HEK293 (cell line): ENCODE results near the gene MMP21.

Experiments used
- HIC1 ChIP-seq: fragments of 450-650 bp; formaldehyde crosslinking; IDR thresholded peaks from 2 replicates; pipeline ENCODE4 v1.5.1; 2016; ENCODE audit warnings: missing biosample characterization, missing genetic modification characterization
- MEIS1 ChIP-seq: sonication (generic); formaldehyde crosslinking; IDR thresholded peaks from 2 replicates; pipeline ENCODE4 v1.8.1; 2022; ENCODE audit warnings: missing genetic modification reagents, mild to moderate bottlenecking, borderline replicate concordance
- ZNF2 ChIP-seq: fragments of 450-650 bp; formaldehyde crosslinking; IDR thresholded peaks from 2 replicates; pipeline ENCODE4 v1.5.1; 2016; ENCODE audit warnings: missing biosample characterization, missing genetic modification characterization
- ZSCAN16 ChIP-seq: fragments of 450-650 bp; formaldehyde crosslinking; IDR thresholded peaks from 2 replicates; pipeline ENCODE4 v1.5.1; 2016; ENCODE audit warnings: missing biosample characterization, missing genetic modification characterization
- TF ChIP-seq, protein P1 (sequence below): fragments of 450-650 bp; formaldehyde crosslinking; IDR thresholded peaks from 2 replicates; pipeline ENCODE4 v1.5.1; 2016; ENCODE audit warnings: missing biosample characterization, missing genetic modification characterization

- TF ChIP-seq, protein P1, sequence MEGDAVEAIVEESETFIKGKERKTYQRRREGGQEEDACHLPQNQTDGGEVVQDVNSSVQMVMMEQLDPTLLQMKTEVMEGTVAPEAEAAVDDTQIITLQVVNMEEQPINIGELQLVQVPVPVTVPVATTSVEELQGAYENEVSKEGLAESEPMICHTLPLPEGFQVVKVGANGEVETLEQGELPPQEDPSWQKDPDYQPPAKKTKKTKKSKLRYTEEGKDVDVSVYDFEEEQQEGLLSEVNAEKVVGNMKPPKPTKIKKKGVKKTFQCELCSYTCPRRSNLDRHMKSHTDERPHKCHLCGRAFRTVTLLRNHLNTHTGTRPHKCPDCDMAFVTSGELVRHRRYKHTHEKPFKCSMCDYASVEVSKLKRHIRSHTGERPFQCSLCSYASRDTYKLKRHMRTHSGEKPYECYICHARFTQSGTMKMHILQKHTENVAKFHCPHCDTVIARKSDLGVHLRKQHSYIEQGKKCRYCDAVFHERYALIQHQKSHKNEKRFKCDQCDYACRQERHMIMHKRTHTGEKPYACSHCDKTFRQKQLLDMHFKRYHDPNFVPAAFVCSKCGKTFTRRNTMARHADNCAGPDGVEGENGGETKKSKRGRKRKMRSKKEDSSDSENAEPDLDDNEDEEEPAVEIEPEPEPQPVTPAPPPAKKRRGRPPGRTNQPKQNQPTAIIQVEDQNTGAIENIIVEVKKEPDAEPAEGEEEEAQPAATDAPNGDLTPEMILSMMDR (tag by site-specific recombination) = no peak
- TF ChIP-seq ZSCAN16 = no peak
- no peak for TF ChIP-seq MEIS1
- no peak for TF ChIP-seq HIC1 (tag by site-specific recombination)
- no peak for TF ChIP-seq ZNF2 (tag by site-specific recombination)
Measured at GRCh38 chr10:125720002-125720382, 55.6 kb downstream of the MMP21 start.
